HCT116 (cell line): ENCODE measurements around the gene SEZ6. TPM values are rescaled to one million over a fixed set of nuclear protein-coding genes. Genes with fewer than 3 reads are reported as not detected.

Experiments
- ATAC-seq: fragments of 200-7000 bp; cut with Tn5 transposase; 2 replicates; pipeline ENCODE4 v1.9.1; 2020; ENCODE audit warnings: mild to moderate bottlenecking, moderate library complexity
- BruUV-seq: library from RNA; stranded (reverse); fragments of 400-500 nt; replicated peaks from 2 replicates; lab custom pipeline; 2021; lab: Mats Ljungman, UMichigan
- CTCF ChIA-PET: fragments of 300-600 bp; sonication (Branson Sonifier 250); formaldehyde crosslinking; loops from one replicate; lab custom pipeline; 2021; ENCODE audit warnings: antibody characterized with exemption; lab: Charles Lee
- POLR2A ChIA-PET: fragments of 300-600, 350-600 bp; sonication (Branson Sonifier 250); formaldehyde crosslinking; loops from one replicate; lab custom pipeline; 2021; ENCODE audit warnings: antibody characterized with exemption; lab: Charles Lee
- RAD21 ChIA-PET, 2 experiments: fragments of 300-600 bp; sonication (Branson Sonifier 250); formaldehyde crosslinking; loops; one replicate each; lab custom pipeline; 2023; ENCODE audit warnings: low total read pairs in 2 of 2; ENCODE audit not compliant: uncharacterized antibody in 2 of 2, unreplicated experiment in 2 of 2, low non-redundant PET in 1 of 2; lab: Charles Lee
- DNase-seq: peaks from one replicate; pipeline ENCODE4 v3.0.0-alpha.2; 2010; ENCODE audit warnings: low read depth, low spot score
- H2AFZ ChIP-seq: fragments of 200-600 bp; shearing (Covaris generic), sonication (generic); 2 replicates; pipeline ENCODE4 v1.6.1; 2017; ENCODE audit warnings: low read depth, mixed run types, mixed read lengths, antibody characterized with exemption, low read length; ENCODE audit not compliant: poor library complexity, severe bottlenecking
- H3K27ac ChIP-seq: 2 replicates; pipeline ENCODE4 v1.5.1; 2012; ENCODE audit warnings: low read depth, low read length
- H3K27me3 ChIP-seq: fragments of 200-600 bp; sonication (generic); 2 replicates; pipeline ENCODE4 v1.6.1; 2016; ENCODE audit warnings: mixed run types, low read length, mixed read lengths; ENCODE audit not compliant: insufficient read depth
- H3K36me3 ChIP-seq, 2 experiments: fragments of 200-500 bp in 1 of 2; fragments of 200-600 bp in 1 of 2; sonication (Bioruptor generic) in 1 of 2; sonication (generic) in 1 of 2; 2 replicates each; pipeline versions ENCODE4 v1.5.1 to v1.6.1; 2014 to 2016; ENCODE audit warnings: low read length in 2 of 2, inconsistent platforms in 1 of 2, mixed read lengths in 1 of 2, mixed run types in 1 of 2; ENCODE audit not compliant: insufficient read depth in 2 of 2, control insufficient read depth in 1 of 2
- H3K4me1 ChIP-seq, 2 experiments: fragments of 200-600 bp in 1 of 2; sonication (generic) in 1 of 2; 2 replicates each; pipeline versions ENCODE4 v1.5.1 to v1.6.1; 2012 to 2017; ENCODE audit warnings: low read length in 2 of 2, inconsistent platforms in 1 of 2, mild to moderate bottlenecking in 1 of 2, mixed read lengths in 1 of 2, mixed run types in 1 of 2, moderate library complexity in 1 of 2; ENCODE audit not compliant: insufficient read depth in 2 of 2, control insufficient read depth in 1 of 2
- H3K4me2 ChIP-seq: fragments of 200-600 bp; sonication (generic); 2 replicates; pipeline ENCODE4 v1.6.1; 2017; ENCODE audit warnings: mixed run types, low read length, mixed read lengths
- H3K4me3 ChIP-seq, 2 experiments: fragments of 200-600 bp in 1 of 2; sonication (generic) in 1 of 2; replicated peaks in 1 of 2; 2 replicates each; pipeline ENCODE4 v1.5.1; 2011 to 2016; ENCODE audit warnings: low read length in 2 of 2, control low read depth in 1 of 2, low read depth in 1 of 2, mild to moderate bottlenecking in 1 of 2, mixed read lengths in 1 of 2, mixed run types in 1 of 2
- H3K79me2 ChIP-seq: fragments of 200-600 bp; sonication (generic); 2 replicates; pipeline ENCODE4 v1.6.1; 2017; ENCODE audit warnings: mild to moderate bottlenecking, mixed run types, low read length, moderate library complexity, mixed read lengths; ENCODE audit not compliant: insufficient read depth
- H3K9ac ChIP-seq: fragments of 200-600 bp; sonication (generic); 2 replicates; pipeline ENCODE4 v1.6.1; 2016; ENCODE audit warnings: low read length, mixed read lengths
- H3K9me2 ChIP-seq: fragments of 200-600 bp; sonication (generic), shearing (Covaris generic); 2 replicates; pipeline ENCODE4 v1.6.1; 2017; ENCODE audit warnings: mixed run types, mild to moderate bottlenecking, moderate library complexity; ENCODE audit not compliant: insufficient read depth
- H3K9me3 ChIP-seq, 2 experiments: fragments of 200-500 bp in 1 of 2; fragments of 200-600 bp in 1 of 2; sonication (Bioruptor generic) in 1 of 2; sonication (generic) in 1 of 2; 2 replicates each; pipeline ENCODE4 v1.6.1; 2014 to 2017; ENCODE audit warnings: low read length in 2 of 2, mixed read lengths in 2 of 2, inconsistent platforms in 1 of 2, low read depth in 1 of 2, mild to moderate bottlenecking in 1 of 2, mixed run types in 1 of 2, moderate library complexity in 1 of 2; ENCODE audit not compliant: control insufficient read depth in 1 of 2, insufficient read depth in 1 of 2
- H4K20me1 ChIP-seq: fragments of 200-600 bp; sonication (generic), shearing (Covaris generic); 2 replicates; pipeline ENCODE4 v1.6.1; 2017; ENCODE audit warnings: mixed run types, mild to moderate bottlenecking, moderate library complexity; ENCODE audit not compliant: insufficient read depth
- EGR1 ChIP-seq: IDR thresholded peaks from 2 replicates; pipeline ENCODE4 v1.6.1; 2012; ENCODE audit warnings: low read depth
- ELF1 ChIP-seq: IDR thresholded peaks from 2 replicates; pipeline ENCODE4 v1.6.1; 2012; ENCODE audit warnings: low read depth, borderline replicate concordance
- EZH2 ChIP-seq: fragments of 200-600 bp; sonication (generic); IDR thresholded peaks from 2 replicates; pipeline ENCODE4 v1.6.1; 2017; ENCODE audit warnings: antibody characterized with exemption, mixed run types
- EZH2phosphoT487 ChIP-seq: fragments of 200-600 bp; IDR thresholded peaks from 2 replicates; pipeline ENCODE4 v1.6.1; 2018; ENCODE audit warnings: antibody characterized with exemption, borderline replicate concordance
- FOSL1 ChIP-seq: IDR thresholded peaks from 2 replicates; pipeline ENCODE4 v1.6.1; 2012; ENCODE audit warnings: low read depth
- SIN3A ChIP-seq: IDR thresholded peaks from 2 replicates; pipeline ENCODE4 v1.6.1; 2012; ENCODE audit warnings: low read depth
- SP1 ChIP-seq: IDR thresholded peaks from 2 replicates; pipeline ENCODE4 v1.6.1; 2012; ENCODE audit warnings: low read depth
- ZFX ChIP-seq: fragments of 450-650 bp; IDR thresholded peaks from 2 replicates; pipeline ENCODE4 v1.6.1; 2017
- ZNF274 ChIP-seq: fragments of 200-500 bp; sonication (Bioruptor generic); IDR thresholded peaks from 2 replicates; pipeline ENCODE4 v1.6.1; 2014; ENCODE audit warnings: mild to moderate bottlenecking, low read depth, low read length, inconsistent platforms
- intact Hi-C: fragments of 100-400 bp; cut with micrococcal nuclease; formaldehyde crosslinking; loops from 2 replicates; pipeline ENCODE4 v1.10.0; 2022
- total RNA-seq: library from RNA; stranded (reverse); gene quantifications from one replicate; pipeline ENCODE4 v1.2.1, GENCODE V29; 2021; ENCODE audit not compliant: unreplicated experiment
- TF ChIP-seq, protein P1 (sequence below), 3 experiments: fragments of 200-600 bp in 1 of 3; sonication (generic) in 1 of 3; IDR thresholded peaks in 2 of 3; conservative IDR thresholded peaks in 1 of 3; 2 replicates each; pipeline ENCODE4 v1.5.1; 2012 to 2017; ENCODE audit warnings: low read depth in 2 of 3, low read length in 2 of 3, antibody characterized with exemption in 1 of 3, borderline replicate concordance in 1 of 3, control low read depth in 1 of 3, mild to moderate bottlenecking in 1 of 3, mixed read lengths in 1 of 3, mixed run types in 1 of 3, moderate library complexity in 1 of 3; ENCODE audit not compliant: insufficient read depth in 1 of 3
- TF ChIP-seq, protein P2 (sequence below): IDR thresholded peaks from 2 replicates; pipeline ENCODE4 v1.6.1; 2012; ENCODE audit warnings: low read depth
- TF ChIP-seq, protein P3 (sequence below): IDR thresholded peaks from 2 replicates; pipeline ENCODE4 v1.6.1; 2012

The SEZ6 gene
- total RNA-seq, 1 experiment from 2014 or later: 0.22 TPM

DNA sequence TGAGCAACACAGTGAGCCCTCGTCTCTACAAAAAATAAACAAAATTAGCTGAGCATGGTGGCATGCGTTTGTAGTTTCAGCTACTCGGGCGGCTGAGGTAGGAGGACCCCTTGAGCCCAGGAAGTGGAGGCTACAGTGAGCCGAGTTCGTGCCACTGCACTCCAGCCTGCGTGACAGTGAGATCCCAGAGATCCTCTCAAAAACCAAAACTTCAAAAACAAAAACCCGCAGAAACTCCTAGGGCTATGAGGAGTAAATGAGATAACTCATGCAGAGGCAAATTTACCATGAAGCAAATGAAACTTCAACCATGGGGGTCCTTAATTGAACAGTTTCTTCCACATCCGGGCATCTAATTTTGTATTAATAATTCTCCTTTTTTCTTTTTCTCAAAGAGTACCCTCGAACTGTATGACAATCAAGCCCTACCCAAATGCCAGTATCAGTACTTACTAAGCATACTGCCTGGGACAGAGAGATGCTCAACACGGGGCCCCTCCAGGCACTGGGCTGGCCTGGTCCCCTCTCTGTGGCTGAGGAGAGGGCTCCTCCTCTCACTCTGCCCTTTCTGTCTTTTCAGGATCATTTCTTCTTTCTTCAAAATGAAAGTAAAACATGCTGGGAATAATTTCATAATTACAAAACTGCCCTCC is 36.3 kb upstream of the SEZ6 start (continued):
- TF ChIP-seq, protein P1, sequence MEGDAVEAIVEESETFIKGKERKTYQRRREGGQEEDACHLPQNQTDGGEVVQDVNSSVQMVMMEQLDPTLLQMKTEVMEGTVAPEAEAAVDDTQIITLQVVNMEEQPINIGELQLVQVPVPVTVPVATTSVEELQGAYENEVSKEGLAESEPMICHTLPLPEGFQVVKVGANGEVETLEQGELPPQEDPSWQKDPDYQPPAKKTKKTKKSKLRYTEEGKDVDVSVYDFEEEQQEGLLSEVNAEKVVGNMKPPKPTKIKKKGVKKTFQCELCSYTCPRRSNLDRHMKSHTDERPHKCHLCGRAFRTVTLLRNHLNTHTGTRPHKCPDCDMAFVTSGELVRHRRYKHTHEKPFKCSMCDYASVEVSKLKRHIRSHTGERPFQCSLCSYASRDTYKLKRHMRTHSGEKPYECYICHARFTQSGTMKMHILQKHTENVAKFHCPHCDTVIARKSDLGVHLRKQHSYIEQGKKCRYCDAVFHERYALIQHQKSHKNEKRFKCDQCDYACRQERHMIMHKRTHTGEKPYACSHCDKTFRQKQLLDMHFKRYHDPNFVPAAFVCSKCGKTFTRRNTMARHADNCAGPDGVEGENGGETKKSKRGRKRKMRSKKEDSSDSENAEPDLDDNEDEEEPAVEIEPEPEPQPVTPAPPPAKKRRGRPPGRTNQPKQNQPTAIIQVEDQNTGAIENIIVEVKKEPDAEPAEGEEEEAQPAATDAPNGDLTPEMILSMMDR (IDR thresholded peaks at IDR 0.05 in 2 of 3, conservative IDR thresholded peaks at IDR 0.05 in 1 of 3; ENCODE audit: borderline replicate concordance in 1 of 3, insufficient read depth in 1 of 3, low read depth in 2 of 3, low read length in 2 of 3): no peak
- TF ChIP-seq, all 23 proteins: peak for 0

DNA sequence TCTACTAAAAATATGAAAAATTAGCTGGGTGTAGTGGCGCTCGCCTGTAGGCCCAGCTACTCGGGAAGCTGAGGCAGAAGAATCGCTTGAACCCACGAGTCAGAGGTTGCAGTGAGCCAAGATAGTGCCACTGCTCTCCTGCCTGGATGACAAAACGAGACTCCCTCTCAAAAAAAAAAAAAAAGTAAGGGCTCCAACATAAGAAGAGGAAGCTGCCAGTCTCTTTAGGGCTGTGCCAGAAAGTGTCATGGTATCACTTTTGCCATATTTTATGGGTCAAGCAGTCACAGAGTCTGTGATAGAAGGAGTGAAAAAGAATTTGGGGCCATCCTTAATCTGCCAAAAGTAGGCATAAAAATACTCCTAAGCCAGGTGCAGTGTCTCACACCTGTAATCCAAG is 35.7 kb upstream of the SEZ6 start:
- Histone ChIP-seq H3K9me3 (no peaks in the 10 kb centered on the region), H3K79me2 (no peaks in the 10 kb centered on the region), H4K20me1 (no peaks in the 10 kb centered on the region), H3K27ac (no peak overlapping the region), H3K4me2 (no peak overlapping the region), H2AFZ (no peak overlapping the region), H3K4me3 (no peak overlapping the region), H3K9ac (no peak overlapping the region), H3K27me3 (peaks cover 15% of the 10 kb centered on the region), H3K36me3 (no peaks in the 10 kb centered on the region), H3K4me1 (peaks cover 0 to 7% of the 10 kb centered on the region in 2 experiments; a peak in 2 of 4 replicates), H3K9me2 (no peaks in the 10 kb centered on the region)
- CTCF ChIA-PET: no interaction called here
- TF ChIP-seq FOSL1 (no peak), EZH2 (no peak), EGR1 (no peak), SP1 (no peak), ZFX (no peak), ELF1 (no peak), ZNF274 (no peak), EZH2phosphoT487 (no peak), SIN3A (no peak)
- TF ChIP-seq, protein P2, sequence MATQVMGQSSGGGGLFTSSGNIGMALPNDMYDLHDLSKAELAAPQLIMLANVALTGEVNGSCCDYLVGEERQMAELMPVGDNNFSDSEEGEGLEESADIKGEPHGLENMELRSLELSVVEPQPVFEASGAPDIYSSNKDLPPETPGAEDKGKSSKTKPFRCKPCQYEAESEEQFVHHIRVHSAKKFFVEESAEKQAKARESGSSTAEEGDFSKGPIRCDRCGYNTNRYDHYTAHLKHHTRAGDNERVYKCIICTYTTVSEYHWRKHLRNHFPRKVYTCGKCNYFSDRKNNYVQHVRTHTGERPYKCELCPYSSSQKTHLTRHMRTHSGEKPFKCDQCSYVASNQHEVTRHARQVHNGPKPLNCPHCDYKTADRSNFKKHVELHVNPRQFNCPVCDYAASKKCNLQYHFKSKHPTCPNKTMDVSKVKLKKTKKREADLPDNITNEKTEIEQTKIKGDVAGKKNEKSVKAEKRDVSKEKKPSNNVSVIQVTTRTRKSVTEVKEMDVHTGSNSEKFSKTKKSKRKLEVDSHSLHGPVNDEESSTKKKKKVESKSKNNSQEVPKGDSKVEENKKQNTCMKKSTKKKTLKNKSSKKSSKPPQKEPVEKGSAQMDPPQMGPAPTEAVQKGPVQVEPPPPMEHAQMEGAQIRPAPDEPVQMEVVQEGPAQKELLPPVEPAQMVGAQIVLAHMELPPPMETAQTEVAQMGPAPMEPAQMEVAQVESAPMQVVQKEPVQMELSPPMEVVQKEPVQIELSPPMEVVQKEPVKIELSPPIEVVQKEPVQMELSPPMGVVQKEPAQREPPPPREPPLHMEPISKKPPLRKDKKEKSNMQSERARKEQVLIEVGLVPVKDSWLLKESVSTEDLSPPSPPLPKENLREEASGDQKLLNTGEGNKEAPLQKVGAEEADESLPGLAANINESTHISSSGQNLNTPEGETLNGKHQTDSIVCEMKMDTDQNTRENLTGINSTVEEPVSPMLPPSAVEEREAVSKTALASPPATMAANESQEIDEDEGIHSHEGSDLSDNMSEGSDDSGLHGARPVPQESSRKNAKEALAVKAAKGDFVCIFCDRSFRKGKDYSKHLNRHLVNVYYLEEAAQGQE: no peak
- TF ChIP-seq, protein P1 (IDR thresholded peaks at IDR 0.05 in 2 of 3, conservative IDR thresholded peaks at IDR 0.05 in 1 of 3; ENCODE audit: borderline replicate concordance in 1 of 3, insufficient read depth in 1 of 3, low read depth in 2 of 3, low read length in 2 of 3): no peak
- TF ChIP-seq, protein P3, sequence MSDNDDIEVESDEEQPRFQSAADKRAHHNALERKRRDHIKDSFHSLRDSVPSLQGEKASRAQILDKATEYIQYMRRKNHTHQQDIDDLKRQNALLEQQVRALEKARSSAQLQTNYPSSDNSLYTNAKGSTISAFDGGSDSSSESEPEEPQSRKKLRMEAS: no peak
- RAD21 ChIA-PET: no interaction called here
- ATAC-seq (no peak), DNase-seq (no peak)
- no TSS peak for BruUV-seq
- intact Hi-C loops: no loop called here
- POLR2A ChIA-PET: no interaction called here
